ENCODE results near the gene SLAMF9. TPM values are rescaled to one million over a fixed set of nuclear protein-coding genes. Genes with fewer than 3 reads are reported as not detected.

Gene SLAMF9
- total and polyA plus RNA-seq, 2 of the 8 experiments (the other 6 are each of a cell fraction or from before 2014, with no cell fraction given) = not detected

- TF ChIP-seq CHD7 (IDR thresholded peaks at IDR 0.05; ENCODE audit: insufficient replicate concordance, low read length) = no peak
- TF ChIP-seq BCL11A (IDR thresholded peaks at IDR 0.05; ENCODE audit: low read depth in 2 of 2, low read length in 2 of 2) = no peak
- no peak for TF ChIP-seq CTBP2 (IDR thresholded peaks at IDR 0.05; ENCODE audit: borderline replicate concordance, insufficient read depth, insufficient read length, low read length)
- TF ChIP-seq RXRA (IDR thresholded peaks at IDR 0.05; ENCODE audit: insufficient read depth, low read depth, low read length) = no peak
- no peak for TF ChIP-seq TBP (IDR thresholded peaks at IDR 0.05; ENCODE audit: low read depth, low read length)
Observed at GRCh38 chr1:159947942-159948341, 6.1 kb downstream of the SLAMF9 start (continued).

Data from H1 (cell line).